K562 treated with DMSO at 1 percent for 4 hours (cell line): ENCODE measurements around the gene CRELD1. TPM values are rescaled to one million over a fixed set of nuclear protein-coding genes. Genes with fewer than 3 reads are reported as not detected.

ENCODE experiments used
- total RNA-seq: library from RNA; unstranded; fragments of 300-600 nt; gene quantifications from 2 replicates; pipeline ENCODE4 v1.2.3, GENCODE V29; 2022; ENCODE audit not compliant: insufficient read depth

CRELD1 gene, protein sequence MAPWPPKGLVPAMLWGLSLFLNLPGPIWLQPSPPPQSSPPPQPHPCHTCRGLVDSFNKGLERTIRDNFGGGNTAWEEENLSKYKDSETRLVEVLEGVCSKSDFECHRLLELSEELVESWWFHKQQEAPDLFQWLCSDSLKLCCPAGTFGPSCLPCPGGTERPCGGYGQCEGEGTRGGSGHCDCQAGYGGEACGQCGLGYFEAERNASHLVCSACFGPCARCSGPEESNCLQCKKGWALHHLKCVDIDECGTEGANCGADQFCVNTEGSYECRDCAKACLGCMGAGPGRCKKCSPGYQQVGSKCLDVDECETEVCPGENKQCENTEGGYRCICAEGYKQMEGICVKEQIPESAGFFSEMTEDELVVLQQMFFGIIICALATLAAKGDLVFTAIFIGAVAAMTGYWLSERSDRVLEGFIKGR
- 14.9 and 18.3 TPM in 2 replicates for total RNA-seq

GRCh38 chr3:9933561-9934234 is at the start of gene CRELD1:
CRELD1 (plus strand) TSS chr3:9933834; CDS start chr3:9934439, 605 bp downstream.

DNA sequence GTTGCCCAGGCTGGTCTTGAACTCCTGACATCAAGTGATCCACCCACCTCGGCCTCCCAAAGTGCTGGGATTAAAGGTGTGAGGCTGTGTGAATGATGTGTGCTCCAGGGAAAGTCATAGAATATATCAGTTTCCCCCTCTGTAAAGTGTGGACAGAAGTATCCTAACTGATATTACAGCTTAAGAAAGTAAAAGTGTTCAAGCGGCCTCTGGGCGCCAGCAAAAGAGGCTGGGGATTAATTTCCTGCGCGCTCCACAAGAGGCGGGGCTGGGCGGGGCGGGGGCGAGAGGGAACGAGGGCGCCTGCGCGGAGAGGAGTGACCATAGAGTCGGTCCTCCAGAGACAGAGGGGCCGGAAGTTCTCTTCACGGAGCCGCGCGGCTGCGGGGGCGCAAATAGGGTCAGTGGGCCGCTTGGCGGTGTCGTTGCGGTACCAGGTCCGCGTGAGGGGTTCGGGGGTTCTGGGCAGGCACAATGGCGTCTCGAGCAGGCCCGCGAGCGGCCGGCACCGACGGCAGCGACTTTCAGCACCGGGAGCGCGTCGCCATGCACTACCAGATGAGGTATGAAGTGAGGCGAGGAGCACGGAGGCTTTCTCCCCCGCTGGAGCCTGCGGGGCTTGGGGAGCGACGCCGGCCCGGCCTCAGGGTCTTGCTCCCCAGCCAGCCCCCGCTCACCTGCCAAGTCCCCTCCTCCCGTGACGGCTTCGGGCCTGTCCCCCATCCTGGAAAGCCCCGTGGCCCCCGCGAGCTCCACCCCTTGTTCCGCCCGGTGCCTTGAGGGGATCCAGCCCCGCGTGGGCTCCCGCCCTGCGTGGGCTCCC is 43.2 kb upstream of the CRELD1 start, which contains the start of gene JAGN1:
Gene JAGN1 (plus strand): TSS at position 362 of the 823 bp plus-strand sequence. CDS start 113 bp downstream, at position 475.

GRCh38 chr3:9902372-9903237 is 31.0 kb upstream of the CRELD1 start, which contains the start of gene IL17RE:
IL17RE (plus strand) TSS chr3:9902848; CDS start chr3:9902933, 85 bp downstream.

DNA sequence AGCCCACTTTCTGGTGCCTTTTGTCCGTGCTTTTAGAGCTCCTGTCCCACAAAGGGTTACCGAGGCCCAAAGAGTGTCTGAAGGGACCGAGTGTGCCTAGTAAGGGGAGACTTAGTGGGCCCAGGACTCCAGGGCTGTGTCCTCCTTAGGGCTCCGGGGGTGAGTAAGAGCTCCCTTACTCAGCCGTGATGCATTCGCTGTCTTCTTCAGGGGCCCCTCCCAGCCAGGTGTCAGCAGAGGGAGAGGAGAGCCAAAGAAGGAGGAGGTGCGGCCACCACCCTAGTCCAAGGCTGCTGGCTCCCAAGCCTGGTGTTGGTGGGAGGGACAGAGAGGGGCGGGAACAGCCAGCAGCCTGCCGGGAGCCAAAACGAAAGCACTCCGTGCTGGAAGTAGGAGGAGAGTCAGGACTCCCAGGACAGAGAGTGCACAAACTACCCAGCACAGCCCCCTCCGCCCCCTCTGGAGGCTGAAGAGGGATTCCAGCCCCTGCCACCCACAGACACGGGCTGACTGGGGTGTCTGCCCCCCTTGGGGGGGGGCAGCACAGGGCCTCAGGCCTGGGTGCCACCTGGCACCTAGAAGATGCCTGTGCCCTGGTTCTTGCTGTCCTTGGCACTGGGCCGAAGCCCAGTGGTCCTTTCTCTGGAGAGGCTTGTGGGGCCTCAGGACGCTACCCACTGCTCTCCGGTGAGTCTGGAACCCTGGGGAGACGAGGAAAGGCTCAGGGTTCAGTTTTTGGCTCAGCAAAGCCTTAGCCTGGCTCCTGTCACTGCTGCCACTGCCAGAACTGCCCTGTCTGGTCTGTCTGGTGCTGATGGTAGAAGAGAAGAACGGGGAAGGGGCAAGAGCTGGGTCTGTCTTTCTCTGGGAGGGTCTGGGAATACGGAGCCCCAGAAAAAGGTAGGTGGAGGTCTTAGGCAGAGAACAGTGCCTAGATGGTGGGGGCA is 16.6 kb upstream of the CRELD1 start, which contains the start of gene IL17RC:
Gene IL17RC (plus strand): TSS at position 365 of the 947 bp plus-strand sequence. CDS start 218 bp downstream, at position 583.

DNA sequence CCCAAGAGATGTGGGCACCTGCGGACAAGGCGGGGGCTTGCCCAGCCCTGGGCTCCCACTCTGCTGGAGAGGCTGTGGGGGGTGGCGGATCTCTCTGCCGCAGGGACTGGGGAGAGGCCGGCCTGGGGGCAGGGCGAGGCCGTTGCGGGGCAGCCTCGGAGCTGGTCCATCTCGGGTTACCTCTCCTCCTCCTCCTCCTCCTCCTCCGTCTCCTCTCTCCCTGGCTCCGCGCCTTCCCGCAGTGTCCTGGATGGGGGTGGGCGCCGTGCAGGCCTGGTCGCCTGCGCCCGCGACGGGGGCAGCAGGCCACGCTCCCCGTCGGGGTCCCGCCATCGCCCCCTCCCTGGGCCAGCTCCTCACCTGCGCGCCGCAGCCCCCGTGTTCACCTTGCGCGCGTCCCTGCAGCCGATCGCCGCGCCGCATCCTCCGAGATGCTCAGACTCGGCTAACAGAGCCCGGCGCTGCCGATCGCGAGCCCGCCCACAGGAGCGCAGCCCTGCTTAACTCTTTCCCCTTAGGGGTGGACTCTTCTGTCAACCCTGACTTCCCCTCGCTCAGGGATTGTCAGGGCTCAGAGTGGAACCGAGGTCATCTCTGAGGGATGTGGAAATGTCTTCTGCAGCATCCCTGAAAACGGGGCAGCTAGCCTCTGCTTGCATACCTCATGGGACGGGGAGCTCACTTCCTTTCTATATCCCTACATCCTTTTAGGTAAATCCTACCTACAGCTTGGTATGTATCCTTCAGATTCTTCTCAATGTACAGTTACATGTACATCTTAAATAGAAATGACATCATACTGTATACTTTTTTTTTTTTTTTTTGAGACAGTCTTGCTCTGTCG is 18.6 kb downstream of the CRELD1 start, which contains the start of gene PRRT3:
Gene PRRT3 (minus strand): TSS at position 447 of the 844 bp plus-strand sequence. CDS start 2,293 bp downstream, outside the sequence.

Other genes starting within 250 kb of the CRELD1 start
- not detected in 2 replicates for gene CPNE9, start 230.0 kb upstream of the CRELD1 start, total RNA-seq
- gene BRPF1, start 202.1 kb upstream of the CRELD1 start, total RNA-seq = 19.5 and 29.7 TPM in 2 replicates
- gene OGG1, start 183.9 kb upstream of the CRELD1 start, total RNA-seq = 20.9 and 24.2 TPM in 2 replicates
- 16.1 and 20.6 TPM in 2 replicates for gene CAMK1, start 163.9 kb upstream of the CRELD1 start, total RNA-seq
- 121 and 126 TPM in 2 replicates for gene TADA3, start 141.4 kb upstream of the CRELD1 start, total RNA-seq
- gene ARPC4, start 140.8 kb upstream of the CRELD1 start, total RNA-seq = 31.4 and 43.3 TPM in 2 replicates
- 36.4 and 73.2 TPM in 2 replicates for gene TTLL3, start 123.6 kb upstream of the CRELD1 start, total RNA-seq
- gene RPUSD3, start 89.8 kb upstream of the CRELD1 start, total RNA-seq = 58.7 and 68.6 TPM in 2 replicates
- not detected in 2 replicates for gene CIDEC, start 53.6 kb upstream of the CRELD1 start, total RNA-seq
- gene JAGN1, start 43.2 kb upstream of the CRELD1 start, total RNA-seq = 45.5 and 55.9 TPM in 2 replicates
- 0.47 and 0.73 TPM in 2 replicates for gene IL17RE, start 31.0 kb upstream of the CRELD1 start, total RNA-seq
- 25.2 and 30.3 TPM in 2 replicates for gene IL17RC, start 16.7 kb upstream of the CRELD1 start, total RNA-seq
- gene PRRT3, start 18.6 kb downstream of the CRELD1 start, total RNA-seq = 2.0 and 2.2 TPM in 2 replicates
- 35.7 and 39.9 TPM in 2 replicates for gene EMC3, start 53.0 kb downstream of the CRELD1 start, total RNA-seq
- gene FANCD2, start 92.6 kb downstream of the CRELD1 start, total RNA-seq = 43.5 and 64.5 TPM in 2 replicates
- not detected in 2 replicates for gene FANCD2OS, start 174.4 kb downstream of the CRELD1 start, total RNA-seq
- 234 and 242 TPM in 2 replicates for gene BRK1, start 181.8 kb downstream of the CRELD1 start, total RNA-seq
- 81.1 and 91.2 TPM in 2 replicates for gene VHL, start 207.9 kb downstream of the CRELD1 start, total RNA-seq
- gene IRAK2, start 231.1 kb downstream of the CRELD1 start, total RNA-seq = 4.3 and 6.0 TPM in 2 replicates